DOHH2 (cell line): ENCODE data around the gene SNX30.

ENCODE experiments used
- EZH2phosphoT487 ChIP-seq: fragments of 200-600 bp; sonication (generic); IDR thresholded peaks from 2 replicates; pipeline ENCODE4 v1.6.1; 2017; ENCODE audit warnings: borderline replicate concordance, mild to moderate bottlenecking, antibody characterized with exemption, low read length, moderate library complexity, mixed read lengths
- TF ChIP-seq, protein P1 (sequence below): fragments of 200-600 bp; sonication (generic); IDR thresholded peaks from one replicate; pipeline ENCODE4 v1.5.1; 2014; ENCODE audit warnings: antibody characterized with exemption, mild to moderate bottlenecking, low read depth, low read length; ENCODE audit not compliant: poor library complexity, severe bottlenecking

DNA sequence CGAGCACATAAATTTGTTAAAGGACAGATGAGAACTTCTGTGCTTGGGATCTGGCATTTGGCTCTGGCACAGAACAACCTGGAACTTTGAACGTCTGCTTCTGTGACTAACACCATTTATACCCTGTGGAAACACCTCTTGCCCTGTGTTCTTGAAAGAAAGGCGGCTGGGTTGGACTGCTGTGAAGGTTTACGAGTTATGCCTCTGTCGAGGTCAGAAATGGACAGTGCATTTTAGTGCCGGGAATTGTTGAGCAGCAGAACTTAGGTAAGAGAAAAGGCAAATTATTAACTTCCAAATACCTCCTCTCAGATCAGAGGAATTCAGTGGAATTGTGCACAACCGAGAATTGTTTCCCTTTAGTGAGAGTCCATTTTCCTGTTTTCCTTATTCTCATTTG is 18.6 kb upstream of the SNX30 start:
- TF ChIP-seq, protein P1, sequence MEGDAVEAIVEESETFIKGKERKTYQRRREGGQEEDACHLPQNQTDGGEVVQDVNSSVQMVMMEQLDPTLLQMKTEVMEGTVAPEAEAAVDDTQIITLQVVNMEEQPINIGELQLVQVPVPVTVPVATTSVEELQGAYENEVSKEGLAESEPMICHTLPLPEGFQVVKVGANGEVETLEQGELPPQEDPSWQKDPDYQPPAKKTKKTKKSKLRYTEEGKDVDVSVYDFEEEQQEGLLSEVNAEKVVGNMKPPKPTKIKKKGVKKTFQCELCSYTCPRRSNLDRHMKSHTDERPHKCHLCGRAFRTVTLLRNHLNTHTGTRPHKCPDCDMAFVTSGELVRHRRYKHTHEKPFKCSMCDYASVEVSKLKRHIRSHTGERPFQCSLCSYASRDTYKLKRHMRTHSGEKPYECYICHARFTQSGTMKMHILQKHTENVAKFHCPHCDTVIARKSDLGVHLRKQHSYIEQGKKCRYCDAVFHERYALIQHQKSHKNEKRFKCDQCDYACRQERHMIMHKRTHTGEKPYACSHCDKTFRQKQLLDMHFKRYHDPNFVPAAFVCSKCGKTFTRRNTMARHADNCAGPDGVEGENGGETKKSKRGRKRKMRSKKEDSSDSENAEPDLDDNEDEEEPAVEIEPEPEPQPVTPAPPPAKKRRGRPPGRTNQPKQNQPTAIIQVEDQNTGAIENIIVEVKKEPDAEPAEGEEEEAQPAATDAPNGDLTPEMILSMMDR: no peak
- TF ChIP-seq EZH2phosphoT487: no peak
